ENCODE measurements around the gene LRP1B.

Gene LRP1B

DNA sequence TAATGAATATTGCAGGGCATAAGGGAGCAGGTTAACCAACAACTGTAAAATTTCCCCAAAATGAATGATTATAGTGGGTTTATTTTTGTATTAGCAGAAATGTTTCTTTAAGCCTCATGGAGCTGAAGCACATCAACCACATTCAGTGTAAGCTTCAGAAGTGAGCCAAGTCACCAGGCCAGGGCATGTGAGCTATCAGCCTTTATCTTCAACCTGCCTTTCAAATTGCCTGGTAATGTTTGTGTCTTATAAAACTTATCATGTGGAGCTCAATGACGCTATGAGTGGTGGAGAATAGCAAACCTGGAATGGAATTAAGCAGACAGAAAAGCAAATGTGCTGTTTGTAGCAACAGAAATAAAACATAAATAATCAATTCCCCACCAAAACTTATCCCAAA lies 1068.4 kb downstream of the LRP1B start:
- TF ChIP-seq, protein P1, sequence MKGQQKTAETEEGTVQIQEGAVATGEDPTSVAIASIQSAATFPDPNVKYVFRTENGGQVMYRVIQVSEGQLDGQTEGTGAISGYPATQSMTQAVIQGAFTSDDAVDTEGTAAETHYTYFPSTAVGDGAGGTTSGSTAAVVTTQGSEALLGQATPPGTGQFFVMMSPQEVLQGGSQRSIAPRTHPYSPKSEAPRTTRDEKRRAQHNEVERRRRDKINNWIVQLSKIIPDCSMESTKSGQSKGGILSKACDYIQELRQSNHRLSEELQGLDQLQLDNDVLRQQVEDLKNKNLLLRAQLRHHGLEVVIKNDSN (IDR thresholded peaks at IDR 0.05), result no peak
- TF ChIP-seq CREB1 (IDR thresholded peaks at IDR 0.05; ENCODE audit: low read depth) (no peak), REST (IDR thresholded peaks at IDR 0.05; ENCODE audit: low read depth) (no peak), ZBTB7A (IDR thresholded peaks at IDR 0.05; ENCODE audit: low read depth) (no peak), FOXM1 (IDR thresholded peaks at IDR 0.05; ENCODE audit: borderline replicate concordance, low read depth) (no peak), YY1 (IDR thresholded peaks at IDR 0.05; ENCODE audit: low read depth) (no peak)

DNA sequence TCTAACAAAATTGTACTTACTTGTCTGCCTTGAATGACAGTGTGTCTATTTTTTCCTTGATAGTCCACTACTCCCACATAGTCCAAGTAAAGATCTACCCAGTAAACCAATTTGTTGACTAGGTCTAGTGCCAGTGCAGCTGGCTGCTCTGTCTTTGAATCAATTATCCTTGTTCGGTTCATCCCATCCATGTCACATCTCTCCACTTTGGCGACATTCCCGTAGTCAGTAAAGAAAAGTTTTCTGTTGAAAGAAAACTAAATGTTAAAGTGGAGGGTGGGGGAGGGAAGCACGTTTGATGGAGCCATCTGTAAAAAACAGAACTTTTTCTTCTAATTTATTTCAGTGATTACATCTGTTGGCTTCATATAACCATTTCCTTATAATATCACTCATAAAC lies 1068.8 kb downstream of the LRP1B start:
- TF ChIP-seq TCF12 (IDR thresholded peaks at IDR 0.05; ENCODE audit: low read depth), result no peak
- TF ChIP-seq EGR1 (IDR thresholded peaks at IDR 0.05), result no peak
- TF ChIP-seq TEAD4 (IDR thresholded peaks at IDR 0.05), result no peak

GRCh38 chr2:141058556-141058955 lies 1072.3 kb downstream of the LRP1B start:
- TF ChIP-seq FOXM1 (IDR thresholded peaks at IDR 0.05; ENCODE audit: borderline replicate concordance, low read depth) (no peak), CREB1 (IDR thresholded peaks at IDR 0.05; ENCODE audit: low read depth) (no peak)

DNA sequence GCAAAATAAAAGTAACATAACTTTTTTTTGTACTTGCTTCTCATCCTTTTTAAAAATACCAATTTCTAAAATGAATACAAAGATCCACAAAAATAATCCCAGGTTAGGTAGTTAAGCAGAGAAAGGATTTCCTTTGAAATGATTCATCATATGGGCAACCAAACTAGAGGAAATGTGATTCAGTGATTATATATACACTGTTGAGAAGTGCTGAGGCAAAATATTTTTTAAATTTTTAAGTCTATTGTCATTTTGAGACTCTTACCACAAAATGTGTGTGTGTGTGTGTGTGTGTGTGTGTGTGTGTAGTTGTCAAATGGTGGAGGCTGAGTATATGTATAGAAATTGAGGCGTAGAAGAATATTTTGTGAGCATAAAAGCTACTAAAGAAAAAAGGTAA lies 1075.3 kb downstream of the LRP1B start:
- no peak for TF ChIP-seq CEBPB (IDR thresholded peaks at IDR 0.05)
- no peak for TF ChIP-seq NFIC (IDR thresholded peaks at IDR 0.05)
- no peak for TF ChIP-seq EGR1 (IDR thresholded peaks at IDR 0.05)
- TF ChIP-seq TEAD4 (IDR thresholded peaks at IDR 0.05), result no peak
- TF ChIP-seq CREB1 (IDR thresholded peaks at IDR 0.05; ENCODE audit: low read depth), result no peak

DNA sequence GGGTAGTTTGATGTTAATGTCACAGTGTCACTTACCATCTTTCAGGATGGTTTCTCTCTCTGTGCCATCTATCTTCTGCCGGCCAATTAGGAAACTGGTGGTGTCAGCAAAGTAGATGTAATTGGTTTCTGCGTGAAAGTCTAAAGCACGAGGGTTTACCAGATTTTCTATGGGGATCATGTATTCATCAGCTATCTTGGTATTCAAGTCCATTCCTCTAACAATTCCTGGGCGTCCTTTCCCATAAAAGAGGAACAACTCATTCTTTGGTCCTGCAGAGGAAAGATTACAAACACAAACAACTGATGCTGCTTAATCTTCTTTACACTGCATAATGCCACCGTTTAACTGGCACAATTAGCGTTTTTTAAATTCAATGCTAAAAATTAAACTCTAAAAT lies 1081.9 kb downstream of the LRP1B start:
- TF ChIP-seq EP300 (IDR thresholded peaks at IDR 0.05; ENCODE audit: borderline replicate concordance) (no peak), FOXM1 (IDR thresholded peaks at IDR 0.05; ENCODE audit: borderline replicate concordance, low read depth) (no peak), TCF12 (IDR thresholded peaks at IDR 0.05; ENCODE audit: low read depth) (no peak), NFIC (IDR thresholded peaks at IDR 0.05) (no peak), TEAD4 (IDR thresholded peaks at IDR 0.05) (no peak), TAF1 (IDR thresholded peaks at IDR 0.05; ENCODE audit: low read depth) (no peak), REST (IDR thresholded peaks at IDR 0.05; ENCODE audit: low read depth) (no peak), RAD21 (IDR thresholded peaks at IDR 0.05; ENCODE audit: low read depth) (no peak), ZBTB7A (IDR thresholded peaks at IDR 0.05; ENCODE audit: low read depth) (no peak), YY1 (IDR thresholded peaks at IDR 0.05; ENCODE audit: low read depth) (no peak)
- TF ChIP-seq, protein P1 (IDR thresholded peaks at IDR 0.05), result no peak

DNA sequence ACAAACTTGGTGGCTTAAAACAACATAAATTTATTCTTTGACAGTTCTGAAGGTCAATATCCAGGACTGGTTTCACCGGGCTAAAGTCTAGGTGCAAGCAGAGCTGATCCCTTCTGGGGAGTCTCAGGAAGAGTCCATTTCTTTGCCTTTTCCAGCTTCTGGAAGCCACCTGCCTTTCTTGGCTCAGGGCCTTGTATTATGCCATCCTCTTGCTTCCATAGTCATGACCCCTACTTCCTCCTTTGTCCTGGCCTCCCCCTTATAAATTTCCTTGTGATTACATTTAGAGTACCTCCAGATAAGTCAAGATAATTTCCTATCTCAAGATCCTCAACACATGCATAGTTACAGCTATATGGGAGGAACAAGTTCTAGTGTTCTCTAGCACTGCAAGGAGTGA lies 1089.5 kb downstream of the LRP1B start:
- TF ChIP-seq EGR1 (IDR thresholded peaks at IDR 0.05) (no peak), TEAD4 (IDR thresholded peaks at IDR 0.05) (no peak)

GRCh38 chr2:141038341-141038740 lies 1092.5 kb downstream of the LRP1B start:
- TF ChIP-seq EP300 (IDR thresholded peaks at IDR 0.05; ENCODE audit: borderline replicate concordance) (no peak), NFIC (IDR thresholded peaks at IDR 0.05) (no peak), TAF1 (IDR thresholded peaks at IDR 0.05; ENCODE audit: low read depth) (no peak), TEAD4 (IDR thresholded peaks at IDR 0.05) (no peak), ZBTB7A (IDR thresholded peaks at IDR 0.05; ENCODE audit: low read depth) (no peak), TCF12 (IDR thresholded peaks at IDR 0.05; ENCODE audit: low read depth) (no peak), FOXM1 (IDR thresholded peaks at IDR 0.05; ENCODE audit: borderline replicate concordance, low read depth) (no peak), CEBPB (IDR thresholded peaks at IDR 0.05) (no peak), EGR1 (IDR thresholded peaks at IDR 0.05) (no peak)
- TF ChIP-seq, protein P1 (IDR thresholded peaks at IDR 0.05), result no peak

GRCh38 chr2:141037361-141037760 lies 1093.5 kb downstream of the LRP1B start:
- TF ChIP-seq CREB1 (IDR thresholded peaks at IDR 0.05; ENCODE audit: low read depth), result no peak
- TF ChIP-seq EGR1 (IDR thresholded peaks at IDR 0.05), result no peak
- TF ChIP-seq TEAD4 (IDR thresholded peaks at IDR 0.05), result no peak
- TF ChIP-seq REST (IDR thresholded peaks at IDR 0.05; ENCODE audit: low read depth), result no peak
- TF ChIP-seq RAD21 (IDR thresholded peaks at IDR 0.05; ENCODE audit: low read depth), result no peak
- TF ChIP-seq MAX (IDR thresholded peaks at IDR 0.05), result no peak
- no peak for TF ChIP-seq NFIC (IDR thresholded peaks at IDR 0.05)
- no peak for TF ChIP-seq EP300 (IDR thresholded peaks at IDR 0.05; ENCODE audit: borderline replicate concordance)
- no peak for TF ChIP-seq ZBTB7A (IDR thresholded peaks at IDR 0.05; ENCODE audit: low read depth)
- no peak for TF ChIP-seq TCF12 (IDR thresholded peaks at IDR 0.05; ENCODE audit: low read depth)
- TF ChIP-seq, protein P1 (IDR thresholded peaks at IDR 0.05), result no peak
- no peak for TF ChIP-seq YY1 (IDR thresholded peaks at IDR 0.05; ENCODE audit: low read depth)
- no peak for TF ChIP-seq FOXM1 (IDR thresholded peaks at IDR 0.05; ENCODE audit: borderline replicate concordance, low read depth)

All from Ishikawa (cell line).